COLO668 (cell line): Measurements from ENCODE around the gene C17orf75.
"Not testable (repeated sequence)": the region's sequence is repeated elsewhere in the genome, so short reads cannot be mapped to it uniquely, and the experiment has no call there.

Experiments
- DNase-seq: peaks from one replicate; lab custom pipeline; 2025; ENCODE audit not compliant: unreplicated experiment; lab: John Stamatoyannopoulos, UW

C17orf75 gene

GRCh38 chr17:32345951-32346600, 4.1 kb upstream of the C17orf75 start:
- DNase-seq = no peak

- no peak for DNase-seq
These were observed 791 bp upstream of the C17orf75 start for GRCh38 chr17:32342603-32343325.

GRCh38 chr17:32341141-32341856, 674 bp downstream of the C17orf75 start:
- peak; percentile 2 for DNase-seq

GRCh38 chr17:32335687-32336086, 6.3 kb downstream of the C17orf75 start:
- no peak for DNase-seq

- no peak for DNase-seq
These were observed 6.9 kb downstream of the C17orf75 start for GRCh38 chr17:32335046-32335445.

- DNase-seq = no peak
These were observed 8.8 kb downstream of the C17orf75 start for GRCh38 chr17:32333187-32333586.

- no peak for DNase-seq
These were observed 10.5 kb downstream of the C17orf75 start for GRCh38 chr17:32331243-32332040.

- DNase-seq = no peak
These were observed 11.8 kb downstream of the C17orf75 start for GRCh38 chr17:32330147-32330546.

- DNase-seq = no peak
These were observed 14.1 kb downstream of the C17orf75 start for GRCh38 chr17:32327911-32328310.

- no peak for DNase-seq
These were observed 18.0 kb downstream of the C17orf75 start for GRCh38 chr17:32323811-32324491.

GRCh38 chr17:32323046-32323445, 18.9 kb downstream of the C17orf75 start:
- DNase-seq = no peak

GRCh38 chr17:32320847-32321246, 21.1 kb downstream of the C17orf75 start:
- no peak for DNase-seq

GRCh38 chr17:32320080-32320479, 21.9 kb downstream of the C17orf75 start:
- DNase-seq = not testable (repeated sequence)

GRCh38 chr17:32319548-32319905, 22.4 kb downstream of the C17orf75 start:
- DNase-seq = peak; percentile 50

GRCh38 chr17:32318071-32318470, 23.9 kb downstream of the C17orf75 start:
- DNase-seq = no peak

- DNase-seq = no peak
These were observed 24.6 kb downstream of the C17orf75 start for GRCh38 chr17:32317353-32317752.

GRCh38 chr17:32316653-32317052, 25.3 kb downstream of the C17orf75 start:
- DNase-seq = not testable (repeated sequence)

GRCh38 chr17:32315171-32315570, 26.8 kb downstream of the C17orf75 start:
- no peak for DNase-seq

GRCh38 chr17:32314636-32315035, 27.3 kb downstream of the C17orf75 start:
- DNase-seq = no peak

GRCh38 chr17:32311028-32311536, 30.9 kb downstream of the C17orf75 start:
- no peak for DNase-seq
